ENCODE data around the gene CLEC2L.

GRCh38 chr7:139490130-139490529 lies 33.4 kb upstream of the CLEC2L start:
- TF ChIP-seq, protein P1, sequence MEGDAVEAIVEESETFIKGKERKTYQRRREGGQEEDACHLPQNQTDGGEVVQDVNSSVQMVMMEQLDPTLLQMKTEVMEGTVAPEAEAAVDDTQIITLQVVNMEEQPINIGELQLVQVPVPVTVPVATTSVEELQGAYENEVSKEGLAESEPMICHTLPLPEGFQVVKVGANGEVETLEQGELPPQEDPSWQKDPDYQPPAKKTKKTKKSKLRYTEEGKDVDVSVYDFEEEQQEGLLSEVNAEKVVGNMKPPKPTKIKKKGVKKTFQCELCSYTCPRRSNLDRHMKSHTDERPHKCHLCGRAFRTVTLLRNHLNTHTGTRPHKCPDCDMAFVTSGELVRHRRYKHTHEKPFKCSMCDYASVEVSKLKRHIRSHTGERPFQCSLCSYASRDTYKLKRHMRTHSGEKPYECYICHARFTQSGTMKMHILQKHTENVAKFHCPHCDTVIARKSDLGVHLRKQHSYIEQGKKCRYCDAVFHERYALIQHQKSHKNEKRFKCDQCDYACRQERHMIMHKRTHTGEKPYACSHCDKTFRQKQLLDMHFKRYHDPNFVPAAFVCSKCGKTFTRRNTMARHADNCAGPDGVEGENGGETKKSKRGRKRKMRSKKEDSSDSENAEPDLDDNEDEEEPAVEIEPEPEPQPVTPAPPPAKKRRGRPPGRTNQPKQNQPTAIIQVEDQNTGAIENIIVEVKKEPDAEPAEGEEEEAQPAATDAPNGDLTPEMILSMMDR (IDR thresholded peaks at IDR 0.05; ENCODE audit: insufficient read depth, low read depth, low read length): no peak
- TF ChIP-seq EZH2 (IDR thresholded peaks at IDR 0.05; ENCODE audit: insufficient read depth, low read length): no peak
